ENCODE data around the gene MUTYH.

DNA sequence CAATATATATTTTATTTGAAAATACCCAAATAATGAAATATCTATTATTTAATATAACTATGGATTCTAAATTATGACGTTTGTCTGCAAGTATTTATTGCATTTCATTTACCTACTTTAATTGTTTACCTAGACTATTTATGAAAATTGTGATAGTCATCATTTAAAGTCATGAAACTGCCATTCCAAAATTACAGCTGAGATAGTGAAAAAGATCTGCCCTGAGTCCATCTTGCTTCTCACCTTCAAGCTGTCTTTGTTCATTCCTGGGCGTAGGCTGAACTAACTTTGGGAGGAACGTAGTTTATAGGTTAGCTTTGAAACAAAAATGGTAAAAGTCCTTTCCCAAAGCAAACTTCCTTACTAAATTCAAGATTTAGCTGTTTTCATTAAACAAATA lies 26.0 kb downstream of the MUTYH start:
- TF ChIP-seq, protein P1, sequence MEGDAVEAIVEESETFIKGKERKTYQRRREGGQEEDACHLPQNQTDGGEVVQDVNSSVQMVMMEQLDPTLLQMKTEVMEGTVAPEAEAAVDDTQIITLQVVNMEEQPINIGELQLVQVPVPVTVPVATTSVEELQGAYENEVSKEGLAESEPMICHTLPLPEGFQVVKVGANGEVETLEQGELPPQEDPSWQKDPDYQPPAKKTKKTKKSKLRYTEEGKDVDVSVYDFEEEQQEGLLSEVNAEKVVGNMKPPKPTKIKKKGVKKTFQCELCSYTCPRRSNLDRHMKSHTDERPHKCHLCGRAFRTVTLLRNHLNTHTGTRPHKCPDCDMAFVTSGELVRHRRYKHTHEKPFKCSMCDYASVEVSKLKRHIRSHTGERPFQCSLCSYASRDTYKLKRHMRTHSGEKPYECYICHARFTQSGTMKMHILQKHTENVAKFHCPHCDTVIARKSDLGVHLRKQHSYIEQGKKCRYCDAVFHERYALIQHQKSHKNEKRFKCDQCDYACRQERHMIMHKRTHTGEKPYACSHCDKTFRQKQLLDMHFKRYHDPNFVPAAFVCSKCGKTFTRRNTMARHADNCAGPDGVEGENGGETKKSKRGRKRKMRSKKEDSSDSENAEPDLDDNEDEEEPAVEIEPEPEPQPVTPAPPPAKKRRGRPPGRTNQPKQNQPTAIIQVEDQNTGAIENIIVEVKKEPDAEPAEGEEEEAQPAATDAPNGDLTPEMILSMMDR (IDR thresholded peaks at IDR 0.05) = no peak
- no peak for TF ChIP-seq POLR2A (IDR thresholded peaks at IDR 0.05)
